Stimulated activated CD4-positive, alpha-beta T cell treated with anti-CD3 and anti-CD28 coated beads, Interleukin-1b, Interleukin-23, amount 100 ng/mL, for 24 hours (primary cell): Measurements from ENCODE around the gene EZH1.
"Not testable (repeated sequence)": the region's sequence is repeated elsewhere in the genome, so short reads cannot be mapped to it uniquely, and the experiment has no call there.

Experiments used
- DNase-seq, 4 experiments: peaks; one replicate each; pipeline ENCODE4 v3.0.0-alpha.2; 2020; ENCODE audit warnings: low read depth in 4 of 4, low spot score in 1 of 4

Gene EZH1

GRCh38 chr17:42670789-42671657 lies 73.8 kb downstream of the EZH1 start:
- no peak for DNase-seq

DNA sequence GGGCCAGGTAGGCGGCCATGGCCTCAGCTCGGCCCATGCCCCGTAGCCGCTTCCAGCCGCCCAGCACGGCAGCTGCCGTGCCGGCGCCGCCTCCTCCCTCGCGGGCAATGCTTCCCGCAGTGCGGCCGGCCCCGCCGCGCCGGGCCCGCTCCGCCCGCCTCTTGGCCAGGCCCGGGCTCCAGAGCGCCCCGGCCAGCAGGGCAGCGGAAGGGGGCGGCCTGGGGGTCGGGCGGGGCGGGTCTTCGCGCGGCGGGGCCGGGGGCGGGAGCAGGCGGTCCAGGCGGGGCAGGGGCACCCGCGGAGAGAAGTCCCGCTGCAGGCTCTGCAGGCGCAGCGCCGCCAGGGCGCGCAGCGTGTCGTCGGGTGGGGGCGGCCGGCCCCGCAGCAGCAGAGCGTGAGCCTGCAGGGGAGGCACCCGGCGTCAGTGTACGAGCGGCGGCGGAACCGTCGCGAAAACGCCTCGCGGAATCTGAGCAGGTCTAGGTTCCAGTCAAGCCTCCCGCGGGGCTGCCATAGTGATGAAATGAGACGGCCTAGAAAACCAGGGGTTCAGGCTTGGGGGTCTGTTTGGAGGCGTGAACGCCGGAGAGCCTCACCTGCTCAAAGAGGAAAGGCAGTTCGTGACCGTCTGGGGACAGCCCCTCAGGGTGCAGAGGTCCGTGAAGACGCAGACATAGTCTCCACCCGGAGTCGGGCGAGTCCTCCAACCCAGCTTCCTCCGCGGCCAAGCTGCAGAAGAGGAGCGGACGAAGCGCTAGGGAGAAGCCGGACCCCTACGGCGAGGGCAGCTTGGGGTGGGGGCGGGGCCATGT lies 74.7 kb downstream of the EZH1 start:
- DNase-seq = no peak

- DNase-seq = no peak
Observed at GRCh38 chr17:42669705-42669976, 75.2 kb downstream of the EZH1 start.

DNA sequence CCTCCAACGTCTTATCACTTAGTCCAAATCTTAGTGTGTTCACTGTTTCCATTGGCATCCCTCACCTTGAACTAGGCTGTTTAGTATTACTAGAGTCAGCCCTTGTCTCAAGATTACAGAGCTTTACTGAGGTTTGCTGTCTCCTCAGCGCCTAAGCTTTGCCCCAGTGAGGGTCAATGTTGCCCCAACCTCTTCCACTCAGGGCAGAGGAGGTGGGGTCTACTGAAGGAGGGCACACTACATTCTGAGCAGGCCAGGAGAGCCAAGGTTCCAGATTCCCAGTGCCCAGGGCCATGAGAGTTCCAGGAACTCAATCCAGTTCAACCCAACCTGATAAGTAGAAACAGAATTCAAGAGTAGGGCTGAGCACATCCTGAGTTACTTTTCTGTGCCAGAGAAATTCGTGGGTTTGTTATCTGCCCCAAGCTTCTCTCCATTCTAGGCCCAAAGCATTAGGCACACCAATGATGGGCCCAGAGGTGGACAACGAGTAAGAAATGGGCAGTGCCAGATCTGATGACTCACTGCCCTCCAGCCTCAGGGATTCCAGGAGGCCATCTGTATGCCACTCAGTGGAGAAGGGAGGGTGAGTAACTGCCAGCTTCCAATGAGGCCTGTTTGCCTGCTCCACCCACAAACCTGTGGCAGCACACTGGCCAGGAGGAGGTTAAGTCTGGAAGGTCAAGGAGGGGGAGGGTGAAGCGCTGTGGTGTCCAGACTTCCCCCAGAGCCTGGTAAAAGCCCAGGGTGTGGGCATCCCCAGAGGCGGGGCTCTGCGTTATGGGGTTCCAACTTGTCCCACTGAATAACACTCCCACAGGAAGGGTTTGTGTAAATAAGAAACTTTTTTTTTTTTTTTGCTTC lies 77.5 kb downstream of the EZH1 start:
- no peak for DNase-seq

DNA sequence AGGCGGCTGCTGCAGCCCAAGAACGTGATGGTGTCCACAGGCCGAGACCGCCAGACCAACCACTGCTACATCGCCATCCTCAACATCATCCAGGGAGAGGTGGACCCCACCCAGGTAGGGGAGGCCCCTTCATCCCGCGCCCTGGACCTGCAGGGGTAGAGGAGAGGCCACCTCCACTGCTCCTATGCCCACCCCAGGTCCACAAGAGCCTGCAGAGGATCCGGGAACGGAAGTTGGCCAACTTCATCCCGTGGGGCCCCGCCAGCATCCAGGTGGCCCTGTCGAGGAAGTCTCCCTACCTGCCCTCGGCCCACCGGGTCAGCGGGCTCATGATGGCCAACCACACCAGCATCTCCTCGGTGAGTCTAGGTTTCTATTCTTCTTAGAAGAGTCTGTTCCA lies 78.7 kb downstream of the EZH1 start:
- DNase-seq = not testable (repeated sequence)

- DNase-seq = no peak
Observed at GRCh38 chr17:42665581-42666001, 79.2 kb downstream of the EZH1 start.

GRCh38 chr17:42660692-42661345 lies 84.0 kb downstream of the EZH1 start:
- DNase-seq = no peak

DNA sequence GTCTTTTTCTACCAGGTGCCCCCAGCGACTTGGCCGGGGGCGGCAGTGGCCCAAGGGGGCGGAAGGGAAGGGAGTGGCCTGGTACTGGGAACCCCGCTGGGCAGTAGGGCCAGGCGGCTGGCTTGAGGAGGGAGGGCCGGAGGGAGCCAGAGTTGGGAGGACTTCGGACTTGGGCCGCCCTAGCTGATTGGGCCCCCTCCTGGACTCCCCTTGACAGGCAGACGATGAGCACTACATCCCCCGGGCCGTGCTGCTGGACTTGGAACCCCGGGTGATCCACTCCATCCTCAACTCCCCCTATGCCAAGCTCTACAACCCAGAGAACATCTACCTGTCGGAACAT lies 84.9 kb downstream of the EZH1 start:
- DNase-seq = not testable (repeated sequence)

DNA sequence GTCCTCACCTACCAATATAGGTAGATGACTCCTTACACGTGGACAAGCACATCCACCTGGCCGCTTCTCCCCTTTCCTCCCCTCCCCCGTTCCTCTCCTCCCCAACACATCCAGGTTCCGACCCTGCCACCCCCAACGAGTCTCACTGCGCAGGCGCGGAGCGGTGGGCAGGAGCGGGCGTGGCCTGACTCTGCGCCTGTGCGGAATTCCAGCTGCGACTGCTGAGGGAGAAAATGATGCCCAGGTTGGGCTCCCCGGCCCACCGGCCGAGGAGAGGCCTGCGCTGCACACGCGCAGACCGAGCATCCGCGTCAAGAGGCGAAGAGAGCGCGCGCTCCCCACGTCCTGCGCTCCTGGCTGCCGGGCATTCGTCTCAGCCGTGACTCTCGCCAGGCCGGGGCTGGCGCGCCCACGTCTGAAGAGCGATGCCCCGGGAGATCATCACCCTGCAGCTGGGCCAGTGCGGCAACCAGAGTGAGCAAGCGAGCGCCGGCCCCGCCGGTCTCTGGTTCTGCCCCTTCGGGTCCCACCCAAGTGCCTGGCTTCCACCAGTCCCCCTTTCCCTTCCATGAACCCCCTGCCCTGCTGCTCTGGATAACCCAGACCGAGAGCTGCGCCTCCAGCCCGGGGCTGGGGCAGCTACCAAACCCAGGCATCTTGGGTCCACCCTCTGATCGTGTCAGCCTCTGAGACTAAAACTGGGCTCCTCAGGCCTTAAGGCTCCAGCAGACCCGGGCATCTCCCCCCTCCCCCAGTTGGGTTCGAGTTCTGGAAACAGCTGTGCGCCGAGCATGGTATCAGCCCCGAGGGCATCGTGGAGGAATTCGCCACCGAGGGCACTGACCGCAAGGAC lies 85.5 kb downstream of the EZH1 start, which contains the start of gene TUBG2:
Gene TUBG2 (plus strand): TSS at position 206 of the 853 bp plus-strand sequence. CDS start 220 bp downstream, at position 426.
- DNase-seq = peak in 3 of 4 experiments; percentile 61 to 79 (median 75)

GRCh38 chr17:42657824-42658588 lies 86.8 kb downstream of the EZH1 start:
- DNase-seq = no peak

DNA sequence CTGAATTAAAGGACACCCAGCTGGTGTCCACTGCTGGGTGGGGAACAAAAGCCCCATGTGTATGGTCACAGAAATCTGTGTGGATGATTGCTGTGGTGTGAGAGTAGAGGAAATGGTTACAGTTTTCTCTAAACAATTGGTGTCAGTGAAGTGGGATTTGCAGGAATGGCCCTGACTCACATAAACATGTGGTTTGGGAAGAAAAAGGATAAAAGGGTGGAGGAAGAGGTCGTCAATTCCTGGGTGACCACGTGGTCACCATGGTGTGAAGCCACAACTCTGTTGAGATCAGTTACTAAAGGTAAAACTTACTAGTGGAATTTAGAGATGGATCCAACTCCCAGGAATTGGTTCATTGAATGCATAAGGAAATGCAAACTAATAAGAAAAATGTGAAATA lies 89.3 kb downstream of the EZH1 start:
- no peak for DNase-seq

- no peak for DNase-seq
Observed at GRCh38 chr17:42653179-42654124, 91.4 kb downstream of the EZH1 start.

DNA sequence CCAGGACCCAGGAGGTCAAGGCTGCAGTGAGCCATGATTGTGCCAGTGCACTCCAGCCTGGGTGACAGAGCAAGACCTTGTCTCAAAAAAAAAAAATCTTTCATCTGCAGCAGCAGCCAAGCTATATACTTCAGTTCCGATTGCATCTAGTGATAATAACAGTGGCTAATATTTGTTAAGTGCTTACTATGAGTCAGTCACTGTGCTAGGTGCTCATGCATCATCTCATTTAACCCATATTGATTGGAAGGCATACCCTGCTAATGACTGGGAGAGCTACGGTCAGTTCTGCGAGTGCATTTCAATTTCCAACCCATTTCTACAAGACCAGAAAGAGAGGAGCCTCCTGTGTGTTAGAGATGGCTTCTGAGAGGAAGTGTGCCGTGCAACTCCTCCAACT lies 93.4 kb downstream of the EZH1 start:
- no peak for DNase-seq
